ENCODE measurements around the gene CDH12. TPM values are rescaled to one million over a fixed set of nuclear protein-coding genes. Genes with fewer than 3 reads are reported as not detected.

Gene CDH12
- total RNA-seq, 2 donors from 2014 or later = not detected

DNA sequence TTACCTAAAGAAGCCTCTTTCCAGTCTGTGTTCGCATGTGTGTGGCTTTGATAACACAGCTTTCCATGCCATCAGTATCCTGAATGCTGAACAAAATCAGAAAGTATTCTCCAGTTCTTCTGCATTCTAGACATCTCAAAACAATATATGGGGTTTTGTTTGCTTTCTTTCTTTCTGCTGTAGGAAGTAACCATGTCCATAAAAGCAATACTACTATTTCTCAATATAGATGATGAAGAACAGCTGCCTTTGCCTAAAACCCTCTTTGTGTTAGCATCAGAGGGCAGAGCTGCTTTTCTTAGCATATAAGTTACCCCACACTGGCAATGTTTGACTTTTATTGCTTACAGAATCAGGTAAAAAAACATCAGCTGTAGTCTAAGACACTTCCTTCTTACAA, 963.6 kb downstream of the CDH12 start:
- no peaks in the 10 kb centered on the region for H3K36me3 ChIP-seq
- no peaks in the 10 kb centered on the region for H3K9me3 ChIP-seq
- no peak overlapping the region for H3K4me3 ChIP-seq
- no peak overlapping the region for H3K27ac ChIP-seq
- H3K4me1 ChIP-seq = no peaks in the 10 kb centered on the region
- H3K27me3 ChIP-seq = no peaks in the 10 kb centered on the region
- DNase-seq (ENCODE audit: low spot score) = no peak
- TF ChIP-seq, protein P1, sequence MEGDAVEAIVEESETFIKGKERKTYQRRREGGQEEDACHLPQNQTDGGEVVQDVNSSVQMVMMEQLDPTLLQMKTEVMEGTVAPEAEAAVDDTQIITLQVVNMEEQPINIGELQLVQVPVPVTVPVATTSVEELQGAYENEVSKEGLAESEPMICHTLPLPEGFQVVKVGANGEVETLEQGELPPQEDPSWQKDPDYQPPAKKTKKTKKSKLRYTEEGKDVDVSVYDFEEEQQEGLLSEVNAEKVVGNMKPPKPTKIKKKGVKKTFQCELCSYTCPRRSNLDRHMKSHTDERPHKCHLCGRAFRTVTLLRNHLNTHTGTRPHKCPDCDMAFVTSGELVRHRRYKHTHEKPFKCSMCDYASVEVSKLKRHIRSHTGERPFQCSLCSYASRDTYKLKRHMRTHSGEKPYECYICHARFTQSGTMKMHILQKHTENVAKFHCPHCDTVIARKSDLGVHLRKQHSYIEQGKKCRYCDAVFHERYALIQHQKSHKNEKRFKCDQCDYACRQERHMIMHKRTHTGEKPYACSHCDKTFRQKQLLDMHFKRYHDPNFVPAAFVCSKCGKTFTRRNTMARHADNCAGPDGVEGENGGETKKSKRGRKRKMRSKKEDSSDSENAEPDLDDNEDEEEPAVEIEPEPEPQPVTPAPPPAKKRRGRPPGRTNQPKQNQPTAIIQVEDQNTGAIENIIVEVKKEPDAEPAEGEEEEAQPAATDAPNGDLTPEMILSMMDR (IDR thresholded peaks at IDR 0.05) = no peak

DNA sequence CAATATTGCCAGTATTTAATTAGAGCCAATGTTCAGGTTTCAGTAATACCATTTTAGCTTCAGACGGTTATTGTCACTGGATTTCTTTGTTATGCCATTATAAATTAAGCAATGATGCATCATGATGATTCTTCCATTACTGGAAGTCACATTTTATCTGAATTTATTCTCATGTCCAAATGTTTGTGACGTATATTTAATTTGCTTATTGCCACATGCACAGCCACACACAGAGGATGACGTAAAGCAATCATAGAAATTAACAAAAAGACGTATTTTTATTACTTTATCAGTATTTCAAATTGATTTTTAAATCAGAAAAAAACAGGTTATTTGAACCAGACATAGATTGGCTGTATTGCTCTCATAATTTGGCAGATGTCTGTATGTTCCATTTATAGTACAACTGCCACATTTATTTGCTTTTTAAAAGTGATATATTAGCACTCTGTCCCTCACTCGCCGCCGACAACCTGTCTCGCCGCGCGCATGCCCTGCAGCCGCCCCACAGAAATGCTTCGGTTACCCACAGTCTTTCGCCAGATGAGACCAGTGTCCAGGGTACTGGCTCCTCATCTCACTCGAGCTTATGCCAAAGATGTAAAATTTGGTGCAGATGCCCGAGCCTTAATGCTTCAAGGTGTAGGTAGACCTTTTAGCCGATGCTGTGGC, 970.9 kb downstream of the CDH12 start:
- Histone ChIP-seq H3K27me3 (no peaks in the 10 kb centered on the region), H3K9me3 (no peaks in the 10 kb centered on the region), H3K4me3 (no peak overlapping the region), H3K36me3 (no peaks in the 10 kb centered on the region), H3K4me1 (no peaks in the 10 kb centered on the region), H3K27ac (no peak overlapping the region)
- TF ChIP-seq, protein P1 (IDR thresholded peaks at IDR 0.05) = no peak
- no peak for DNase-seq (ENCODE audit: low spot score)

DNA sequence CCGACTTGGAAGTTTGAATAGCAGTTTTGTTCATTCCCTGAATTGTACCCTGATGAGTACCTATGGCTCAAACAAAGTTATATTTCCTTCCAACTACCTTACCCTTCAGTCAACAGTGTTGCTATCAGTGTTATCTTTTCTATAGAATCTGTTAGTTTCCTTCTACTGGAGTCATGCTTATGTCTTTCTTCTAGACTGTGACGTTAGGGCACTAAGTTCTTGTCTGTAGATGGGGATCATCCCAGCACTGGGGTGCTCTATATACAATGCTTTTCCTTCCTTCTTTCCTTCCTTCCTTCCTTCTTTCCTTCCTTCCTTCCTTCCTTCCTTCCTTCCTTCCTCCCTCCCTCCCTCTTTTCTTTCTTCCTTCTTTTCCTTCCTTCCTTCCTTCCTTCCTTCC, 973.0 kb downstream of the CDH12 start:
- Histone ChIP-seq H3K27me3 (no peaks in the 10 kb centered on the region), H3K27ac (no peak overlapping the region), H3K4me3 (no peak overlapping the region), H3K9me3 (no peaks in the 10 kb centered on the region), H3K36me3 (no peaks in the 10 kb centered on the region), H3K4me1 (no peaks in the 10 kb centered on the region)
- TF ChIP-seq, protein P1 (IDR thresholded peaks at IDR 0.05) = no peak
- no peak for DNase-seq (ENCODE audit: low spot score)

DNA sequence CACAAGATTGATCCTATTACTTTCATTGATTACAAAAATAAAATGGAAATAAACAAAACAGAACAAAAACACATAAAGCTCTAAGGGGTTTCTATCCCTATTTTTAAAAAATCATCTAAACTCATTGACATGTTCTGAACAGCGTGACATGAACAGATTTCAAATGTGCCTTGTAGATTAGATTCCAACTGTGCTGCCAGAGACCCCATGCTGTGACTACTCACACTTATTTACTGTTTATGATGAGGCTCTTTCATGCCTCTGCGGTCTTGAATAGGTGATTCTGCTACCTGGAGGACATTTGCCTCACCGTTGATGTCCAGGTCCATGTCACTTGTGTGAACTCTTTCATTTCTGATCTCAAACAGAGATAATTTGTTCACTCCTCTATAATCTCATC, 990.2 kb downstream of the CDH12 start:
- no peak overlapping the region for H3K4me3 ChIP-seq
- no peak for DNase-seq (ENCODE audit: low spot score)

DNA sequence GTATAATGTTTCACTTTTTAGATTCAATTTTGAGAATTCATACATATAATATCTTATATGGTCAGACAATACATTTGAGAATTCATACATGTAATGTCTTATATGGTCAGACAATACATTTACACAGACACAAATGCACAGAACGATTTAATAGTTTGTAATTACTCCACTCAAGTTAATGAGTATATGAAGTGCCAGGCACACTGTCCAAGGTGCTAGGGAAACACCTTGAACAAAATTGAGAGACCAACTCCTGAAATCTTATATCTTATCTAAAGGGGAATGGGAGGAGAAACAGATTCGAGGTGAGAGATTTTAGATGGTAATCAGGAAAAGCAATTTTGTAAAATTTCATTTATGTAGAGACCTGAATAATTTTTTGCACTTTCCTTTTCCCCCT, 994.7 kb downstream of the CDH12 start:
- TF ChIP-seq, protein P1 (IDR thresholded peaks at IDR 0.05) = no peak
- no peaks in the 10 kb centered on the region for H3K27me3 ChIP-seq
- H3K4me3 ChIP-seq = no peak overlapping the region

More for the DNA sequence above, 990.2 kb downstream of the CDH12 start:
- Histone ChIP-seq H3K4me1 (no peaks in the 10 kb centered on the region), H3K27ac (no peak overlapping the region), H3K36me3 (no peaks in the 10 kb centered on the region), H3K27me3 (no peaks in the 10 kb centered on the region), H3K9me3 (no peaks in the 10 kb centered on the region)
- TF ChIP-seq, protein P1 (IDR thresholded peaks at IDR 0.05) = no peak

DNA sequence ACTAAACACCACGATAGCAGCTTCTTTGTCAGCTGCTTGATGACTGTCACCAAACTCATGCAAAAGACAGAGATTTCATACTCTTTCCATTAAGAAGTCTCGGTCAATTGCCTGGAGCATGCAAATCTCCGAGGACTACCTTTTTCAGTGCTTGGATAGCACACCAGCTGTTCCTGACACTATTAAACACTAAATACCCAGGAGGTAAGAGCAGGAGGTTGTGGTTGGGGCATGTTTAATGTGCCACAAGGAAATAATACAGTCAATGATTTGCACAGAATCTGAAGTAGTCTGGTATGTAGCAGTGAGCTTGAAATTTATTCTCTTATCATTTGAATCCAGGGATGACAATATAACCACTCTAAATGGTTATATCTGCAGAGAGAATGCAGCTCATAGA, 996.2 kb downstream of the CDH12 start:
- H3K9me3 ChIP-seq = no peaks in the 10 kb centered on the region
- no peak for DNase-seq (ENCODE audit: low spot score)
- no peaks in the 10 kb centered on the region for H3K36me3 ChIP-seq
- no peak overlapping the region for H3K27ac ChIP-seq
- TF ChIP-seq, protein P1 (IDR thresholded peaks at IDR 0.05) = no peak
- H3K4me3 ChIP-seq = no peak overlapping the region
- no peaks in the 10 kb centered on the region for H3K27me3 ChIP-seq
- H3K4me1 ChIP-seq = no peaks in the 10 kb centered on the region

More for the DNA sequence above, 994.7 kb downstream of the CDH12 start:
- no peaks in the 10 kb centered on the region for H3K9me3 ChIP-seq
- no peak overlapping the region for H3K27ac ChIP-seq
- H3K36me3 ChIP-seq = no peaks in the 10 kb centered on the region
- no peaks in the 10 kb centered on the region for H3K4me1 ChIP-seq
- no peak for DNase-seq (ENCODE audit: low spot score)
